ENCODE measurements around the gene CTNNA3.
A peak's percentile ranks its signal among the peaks of the same experiment; 100 is the strongest.

Gene CTNNA3

GRCh38 chr10:66926841-66927240 is 769.2 kb downstream of the CTNNA3 start:
- no peak for DNase-seq (ENCODE audit: low read depth)
- no peak overlapping the region for H3K4me3 ChIP-seq (ENCODE audit: low read length)
- no peak for TF ChIP-seq CTCF (IDR thresholded peaks at IDR 0.05; ENCODE audit: insufficient read depth, low read depth, low read length, missing control alignments)

- DNase-seq (ENCODE audit: low read depth): peak; percentile 69
- H3K4me3 ChIP-seq (ENCODE audit: low read length): no peak within 1 kb of the TSS
- peak; percentile 75 for TF ChIP-seq CTCF (IDR thresholded peaks at IDR 0.05; ENCODE audit: insufficient read depth, low read depth, low read length, missing control alignments)
Measured at GRCh38 chr10:66925896-66926715, 769.9 kb downstream of the CTNNA3 start, which contains the start of gene LRRTM3. TSS of gene LRRTM3 (plus strand) at chr10:66926036.

- H3K4me3 ChIP-seq (ENCODE audit: low read length): no peak overlapping the region
- DNase-seq (ENCODE audit: low read depth): no peak
- TF ChIP-seq CTCF (IDR thresholded peaks at IDR 0.05; ENCODE audit: insufficient read depth, low read depth, low read length, missing control alignments): no peak
Measured at GRCh38 chr10:66925373-66925772, 770.6 kb downstream of the CTNNA3 start.

GRCh38 chr10:66924674-66925345 is 771.2 kb downstream of the CTNNA3 start:
- no peak for TF ChIP-seq CTCF (IDR thresholded peaks at IDR 0.05; ENCODE audit: insufficient read depth, low read depth, low read length, missing control alignments)
- peak; percentile 36 for DNase-seq (ENCODE audit: low read depth)
- H3K4me3 ChIP-seq (ENCODE audit: low read length): no peak overlapping the region

GRCh38 chr10:66919248-66919647 is 776.7 kb downstream of the CTNNA3 start:
- TF ChIP-seq CTCF (IDR thresholded peaks at IDR 0.05; ENCODE audit: insufficient read depth, low read depth, low read length, missing control alignments): no peak
- no peak for DNase-seq (ENCODE audit: low read depth)
- H3K4me3 ChIP-seq (ENCODE audit: low read length): no peak overlapping the region

- DNase-seq (ENCODE audit: low read depth): no peak
- TF ChIP-seq CTCF (IDR thresholded peaks at IDR 0.05; ENCODE audit: insufficient read depth, low read depth, low read length, missing control alignments): no peak
- no peak overlapping the region for H3K4me3 ChIP-seq (ENCODE audit: low read length)
Measured at GRCh38 chr10:66917104-66917503, 778.9 kb downstream of the CTNNA3 start.

All from epithelial cell of esophagus (primary cell).